A549 (cell line): Measurements from ENCODE around the gene ZIC1. TPM values are rescaled to one million over a fixed set of nuclear protein-coding genes. Genes with fewer than 3 reads are reported as not detected.

Source experiments
- ATAC-seq, 2 experiments: fragments of 200-7000 bp in 1 of 2; fragments of >200 bp in 1 of 2; cut with Nextera tagmentation in 1 of 2; cut with Tn5 transposase in 1 of 2; 3 replicates each; pipeline versions ENCODE4 v1.8.0 to v1.9.1; 2018 to 2020; ENCODE audit warnings: mild to moderate bottlenecking in 1 of 2, moderate library complexity in 1 of 2
- CTCF ChIA-PET: fragments of 300-600 bp; sonication (Branson Sonifier 250); formaldehyde crosslinking; extraction: SDS; loops from one replicate; lab custom pipeline; 2021; ENCODE audit warnings: antibody characterized with exemption, inconsistent platforms; lab: Yijun Ruan, JAX
- POLR2A ChIA-PET: fragments of 350-600 bp; formaldehyde crosslinking; extraction: SDS; loops from one replicate; lab custom pipeline; 2021; ENCODE audit warnings: antibody characterized with exemption, inconsistent platforms; lab: Yijun Ruan, JAX
- DNase-seq, 2 experiments: peaks; one replicate each; pipeline versions ENCODE4 v3.0.0 to v3.0.0-alpha.2; 2011 to 2016; ENCODE audit warnings: low read depth in 1 of 2, low spot score in 1 of 2
- FAIRE-seq: peaks from 2 replicates; lab custom pipeline; 2011; peaks lifted over from hg19 to GRCh38; lab: Jason Lieb, UNC
- H3K27ac ChIP-seq, 2 experiments: fragments of >200 bp; sonication (Bioruptor Twin); formaldehyde crosslinking; 3 replicates each; pipeline ENCODE4 v1.5.1; 2016 to 2017
- H3K4me1 ChIP-seq: fragments of >200 bp; sonication (Bioruptor Twin); formaldehyde crosslinking; 3 replicates; pipeline ENCODE4 v1.6.1; 2016
- H3K4me2 ChIP-seq: fragments of >200 bp; sonication (Bioruptor Twin); formaldehyde crosslinking; 3 replicates; pipeline ENCODE4 v1.6.1; 2016
- H3K4me3 ChIP-seq: fragments of >200 bp; sonication (Bioruptor Twin); formaldehyde crosslinking; 3 replicates; pipeline ENCODE4 v1.5.1; 2016
- H3K9me3 ChIP-seq: fragments of >200 bp; sonication (Bioruptor Twin); formaldehyde crosslinking; 3 replicates; pipeline ENCODE4 v1.6.1; 2016
- CBX2 ChIP-seq: fragments of 200-600 bp; sonication (generic); IDR thresholded peaks from 2 replicates; pipeline ENCODE4 v1.6.1; 2016; ENCODE audit warnings: low read depth, mild to moderate bottlenecking, borderline replicate concordance
- CBX8 ChIP-seq: fragments of 200-600 bp; sonication (generic); IDR thresholded peaks from 2 replicates; pipeline ENCODE4 v1.6.1; 2016
- CHD2 ChIP-seq: fragments of 150-350 bp; IDR thresholded peaks from 2 replicates; pipeline ENCODE4 v1.6.1; 2014; ENCODE audit warnings: low read length; ENCODE audit not compliant: partially characterized antibody
- CHD4 ChIP-seq: fragments of 200-600 bp; sonication (generic); IDR thresholded peaks from 2 replicates; pipeline ENCODE4 v1.6.1; 2016; ENCODE audit warnings: antibody characterized with exemption, mild to moderate bottlenecking, borderline replicate concordance
- CTCF ChIP-seq: fragments of >200 bp; sonication (Bioruptor Twin); formaldehyde crosslinking; IDR thresholded peaks from 3 replicates; pipeline ENCODE4 v1.5.1; 2016
- EHMT2 ChIP-seq: fragments of 200-600 bp; sonication (generic); IDR thresholded peaks from 2 replicates; pipeline ENCODE4 v1.6.1; 2016; ENCODE audit warnings: antibody characterized with exemption, low read depth, mild to moderate bottlenecking, moderate library complexity
- FOSB ChIP-seq: fragments of 250-450 bp; sonication (Bioruptor Pico); IDR thresholded peaks from 2 replicates; pipeline ENCODE4 v1.5.0; 2020; ENCODE audit warnings: mild to moderate bottlenecking, moderate library complexity
- FOXS1 ChIP-seq: fragments of 250-450 bp; sonication (Bioruptor Pico); IDR thresholded peaks from 2 replicates; pipeline ENCODE4 v1.5.0; 2020; ENCODE audit warnings: mild to moderate bottlenecking, moderate library complexity
- GATA3 ChIP-seq: IDR thresholded peaks from 2 replicates; pipeline ENCODE4 v1.6.1; 2012; ENCODE audit warnings: borderline replicate concordance
- HDAC2 ChIP-seq: fragments of 200-600 bp; sonication (generic); IDR thresholded peaks from 2 replicates; pipeline ENCODE4 v1.6.1; 2016
- HMGXB4 ChIP-seq: fragments of 250-450 bp; sonication (Bioruptor Pico); IDR thresholded peaks from 2 replicates; pipeline ENCODE4 v1.5.0; 2021; ENCODE audit warnings: mild to moderate bottlenecking, moderate library complexity, borderline replicate concordance
- HOXA7 ChIP-seq: fragments of 250-450 bp; sonication (Bioruptor Pico); IDR thresholded peaks from 2 replicates; pipeline ENCODE4 v1.5.0; 2020; ENCODE audit warnings: mild to moderate bottlenecking, moderate library complexity
- HOXB13 ChIP-seq: fragments of 250-450 bp; sonication (Bioruptor Pico); IDR thresholded peaks from 2 replicates; pipeline ENCODE4 v1.5.0; 2020; ENCODE audit warnings: low read depth, mild to moderate bottlenecking, moderate library complexity
- HOXB5 ChIP-seq: fragments of 250-450 bp; sonication (Bioruptor Pico); IDR thresholded peaks from 2 replicates; pipeline ENCODE4 v1.5.0; 2020; ENCODE audit warnings: mild to moderate bottlenecking, moderate library complexity
- MAFK ChIP-seq: fragments of 450-650 bp; IDR thresholded peaks from 2 replicates; pipeline ENCODE4 v1.6.1; 2014; ENCODE audit not compliant: partially characterized antibody
- PBX3 ChIP-seq: IDR thresholded peaks from 2 replicates; pipeline ENCODE4 v1.6.1; 2012
- PHF8 ChIP-seq: fragments of 200-600 bp; sonication (generic); IDR thresholded peaks from 2 replicates; pipeline ENCODE4 v1.6.1; 2016; ENCODE audit warnings: low read depth, mild to moderate bottlenecking, antibody characterized with exemption, moderate library complexity, borderline replicate concordance
- POLR2AphosphoS2 ChIP-seq: conservative IDR thresholded peaks from 2 replicates; pipeline ENCODE4 v1.6.1; 2012; ENCODE audit warnings: low read length, improper control_type of control experiment, inconsistent platforms
- RAD21 ChIP-seq, 2 experiments: fragments of >200 bp in 1 of 2; sonication (Bioruptor Twin) in 1 of 2; formaldehyde crosslinking in 1 of 2; IDR thresholded peaks in 1 of 2; conservative IDR thresholded peaks in 1 of 2; 2 replicates in 1 of 2; 3 replicates in 1 of 2; pipeline ENCODE4 v1.6.1; 2012 to 2018; ENCODE audit warnings: inconsistent platforms in 1 of 2
- RARB ChIP-seq: fragments of 250-450 bp; sonication (Bioruptor Pico); IDR thresholded peaks from 2 replicates; pipeline ENCODE4 v1.8.0; 2021; ENCODE audit warnings: mild to moderate bottlenecking, moderate library complexity
- RCOR1 ChIP-seq: fragments of 150-350 bp; IDR thresholded peaks from 2 replicates; pipeline ENCODE4 v1.6.1; 2014; ENCODE audit warnings: antibody characterized with exemption, low read length, low read depth
- REST ChIP-seq: fragments of 200-600 bp; sonication (generic); IDR thresholded peaks from 2 replicates; pipeline ENCODE4 v1.6.1; 2016; ENCODE audit warnings: antibody characterized with exemption, mild to moderate bottlenecking, moderate library complexity
- RFX5 ChIP-seq: fragments of 450-650 bp; IDR thresholded peaks from 2 replicates; pipeline ENCODE4 v1.7.1; 2014; ENCODE audit warnings: antibody characterized with exemption, mild to moderate bottlenecking, moderate library complexity
- RNF2 ChIP-seq: fragments of 200-600 bp; sonication (generic); IDR thresholded peaks from 2 replicates; pipeline ENCODE4 v1.6.1; 2016; ENCODE audit warnings: low read depth, mild to moderate bottlenecking, antibody characterized with exemption, moderate library complexity, borderline replicate concordance
- SMC3 ChIP-seq: fragments of >200 bp; sonication (Bioruptor Twin); formaldehyde crosslinking; IDR thresholded peaks from 3 replicates; pipeline ENCODE4 v1.6.1; 2018; ENCODE audit warnings: inconsistent platforms
- SREBF2 ChIP-seq: fragments of 450-650 bp; IDR thresholded peaks from 2 replicates; pipeline ENCODE4 v1.6.1; 2014; ENCODE audit warnings: mild to moderate bottlenecking, moderate library complexity
- USF2 ChIP-seq: fragments of 450-650 bp; IDR thresholded peaks from 2 replicates; pipeline ENCODE4 v1.6.1; 2014; ENCODE audit warnings: antibody characterized with exemption
- ZC3H11A ChIP-seq: fragments of 450-650 bp; IDR thresholded peaks from 2 replicates; pipeline ENCODE4 v1.6.1; 2014; ENCODE audit warnings: antibody characterized with exemption, mild to moderate bottlenecking
- ZNF302 ChIP-seq: fragments of 250-450 bp; sonication (Bioruptor Pico); IDR thresholded peaks from 2 replicates; pipeline ENCODE4 v1.9.0; 2021; ENCODE audit warnings: inconsistent platforms, mild to moderate bottlenecking, moderate library complexity
- WGBS: methylation state at CpG from one replicate; pipeline ENCODE4 v1.1.6; 2017; ENCODE audit errors: missing lambda C conversion rate; 5-methylcytosine and 5-hydroxymethylcytosine counted together
- polyA plus RNA-seq, 4 experiments: library from polyadenylated mRNA; depleted of rRNA in 3 of 4; stranded (reverse); fragments of >200 nt; fragmentation: RNase III in 1 of 4; extraction: RNeasy Plus Mini Kit Qiagen cat#74134 plus additional on column Dnase treatment in 1 of 4; gene quantifications; 2 replicates in 3 of 4; 3 replicates in 1 of 4; pipeline ENCODE4 v1.2.3, GENCODE V29; 2011 to 2017

The ZIC1 gene
- polyA plus RNA-seq, 2 of the 4 experiments (the other 2 are of a cell fraction): 0.01 TPM; not detected in 1

GRCh38 chr3:147388700-147389580 is 20.2 kb upstream of the ZIC1 start:
- TF ChIP-seq CTCF (no peak), RNF2 (no peak), EHMT2 (no peak), USF2 (no peak), RCOR1 (no peak), ZC3H11A (no peak), ZNF302 (no peak), MAFK (no peak), FOSB (CRISPR knock-in tag) (no peak), RARB (CRISPR knock-in tag) (no peak), SREBF2 (no peak), PHF8 (no peak), GATA3 (no peak), CHD2 (no peak), HDAC2 (no peak), HOXB5 (CRISPR knock-in tag) (no peak), PBX3 (no peak), RAD21 (conservative IDR thresholded peaks at IDR 0.05 in 1 of 2, IDR thresholded peaks at IDR 0.05 in 1 of 2) (no peak), HOXA7 (CRISPR knock-in tag) (no peak), RFX5 (no peak)

GRCh38 chr3:147389717-147390116 is 19.4 kb upstream of the ZIC1 start:
- FAIRE-seq: no peak
- no peak overlapping the region for H3K4me3 ChIP-seq
- no peaks in the 10 kb centered on the region for H3K4me1 ChIP-seq
- POLR2A ChIA-PET: no interaction called here
- H3K9me3 ChIP-seq: no peaks in the 10 kb centered on the region
- H3K4me2 ChIP-seq: no peak overlapping the region
- CTCF ChIA-PET: no interaction called here
- H3K27ac ChIP-seq: no peak overlapping the region
- no peak for ATAC-seq
- no peak for DNase-seq
- 61% methylated on average over 12 of the region's 12 CpGs for WGBS
- TF ChIP-seq RARB (CRISPR knock-in tag) (no peak), REST (no peak), HOXB13 (CRISPR knock-in tag) (no peak), CBX2 (no peak), SMC3 (no peak), RNF2 (no peak), POLR2AphosphoS2 (no peak), HMGXB4 (CRISPR knock-in tag) (no peak), MAFK (no peak), HDAC2 (no peak), CBX8 (no peak), FOXS1 (no peak), HOXA7 (CRISPR knock-in tag) (no peak), CHD4 (no peak)

More at GRCh38 chr3:147388700-147389580, 20.2 kb upstream of the ZIC1 start:
- Histone ChIP-seq H3K27ac (no peak overlapping the region), H3K4me2 (no peak overlapping the region), H3K4me1 (no peaks in the 10 kb centered on the region), H3K9me3 (no peaks in the 10 kb centered on the region), H3K4me3 (no peak overlapping the region)
- FAIRE-seq: no peak
- ChIA-PET CTCF (no interaction called here), POLR2A (no interaction called here)
- no peak for DNase-seq
- no peak for ATAC-seq
- 80% methylated on average over 25 of the region's 25 CpGs for WGBS
